Pancreas (tissue), 10 donors: ENCODE measurements around the gene VNN1. TPM values are rescaled to one million over a fixed set of nuclear protein-coding genes. Genes with fewer than 3 reads are reported as not detected.

ENCODE experiments used
- ATAC-seq, 4 donors: fragments of 200-7000 bp; cut with Tn5 transposase; one replicate each; pipeline versions ENCODE4 v1.8.0 to v1.9.1; 2020; ENCODE audit warnings: mild to moderate bottlenecking in 4 of 4, moderate library complexity in 4 of 4
- DNase-seq, 6 donors: peaks; one replicate each; pipeline ENCODE4 v3.0.0-alpha.2; 2020
- FAIRE-seq: peaks from 2 replicates; lab custom pipeline; 2012; peaks lifted over from hg19 to GRCh38; lab: Jason Lieb, UNC
- H3K27ac ChIP-seq, 4 donors: fragments of 200-600 bp; sonication (generic); 1 replicate in 3 of 4; 2 replicates in 1 of 4; pipeline versions ENCODE4 v1.5.0 to v1.8.0; 2020
- H3K27me3 ChIP-seq, 4 donors: fragments of 200-600 bp; one replicate each; pipeline ENCODE4 v1.8.0; 2021
- H3K36me3 ChIP-seq, 3 donors: fragments of 200-600 bp; sonication (generic) in 1 of 3; one replicate each; pipeline versions ENCODE4 v1.5.0 to v1.8.0; 2020 to 2021
- H3K4me1 ChIP-seq, 3 donors: fragments of 200-600 bp; one replicate each; pipeline ENCODE4 v1.8.0; 2021
- H3K4me3 ChIP-seq, 4 donors: fragments of 200-600 bp; sonication (generic) in 2 of 4; one replicate each; pipeline versions ENCODE4 v1.5.0 to v1.8.0; 2020 to 2021
- H3K9me3 ChIP-seq, 4 donors: fragments of 200-600 bp; one replicate each; pipeline ENCODE4 v1.8.0; 2021
- CTCF ChIP-seq, 4 donors: fragments of 200-600 bp; sonication (generic) in 3 of 4; IDR thresholded peaks; one replicate each; pipeline versions ENCODE4 v1.5.0 to v1.8.0; 2021; ENCODE audit warnings: antibody characterized with exemption in 4 of 4
- WGBS, 2 donors: extraction: QIAGEN DNeasy Blood & Tissue Kit; methylation state at CpG; one replicate each; pipeline ENCODE4 v1.1.7; 2013; 5-methylcytosine and 5-hydroxymethylcytosine counted together
- intact Hi-C, 3 donors: fragments of 100-400 bp; cut with DNase I; formaldehyde crosslinking; loops; one replicate each; pipeline versions ENCODE4 v1.11.1 to v1.14.2; 2022
- polyA plus RNA-seq, 2 donors: library from polyadenylated mRNA; stranded (reverse); fragments of 200-250 nt; gene quantifications; one replicate each; pipeline ENCODE4 v1.2.3, GENCODE V29; 2013
- total RNA-seq, 6 donors: library from RNA; stranded (reverse); fragmentation: NEBNext Ultra II Directional in 4 of 6; extraction: Animal tissue kit (Norgen Biotek cat#: 25700) in 4 of 6; gene quantifications; one replicate each; pipeline versions ENCODE4 v1.2.1 to v1.2.4, GENCODE V29; 2021 to 2023
- donor health status: healthy with polysubstance abuse.
- donor health status: DM: no; HTN: no; CAD: no; lungs with moderate emphysema.
- donor health status: DM: no; HTN: no; CAD: no.
- donor health status: control.
- donor health status: control.
- donor health status: Bipolar disorder and iron deficiency.
- donor health status: DM: yes; HTN: yes; CAD: no.
- donor health status: DM: no; HTN: no; CAD: no.
- donor health status: DM: no; HTN: no; CAD: no.
- donor health status: DM: yes; HTN: yes; CAD: no.

The VNN1 gene
- total and polyA plus RNA-seq, 8 donors = 0.13 to 4.7 (median 1.0) TPM

GRCh38 chr6:132671295-132671694, 42.6 kb downstream of the VNN1 start:
- WGBS, 2 donors = 10 to 23% methylated on average over 1 of the region's 1 CpG
- DNase-seq (no peak), ATAC-seq (peak in 1 of 4 donors; percentile 72), FAIRE-seq (no peak)
- H3K9me3 ChIP-seq = no peaks in the 10 kb centered on the region
- no peak for TF ChIP-seq CTCF (IDR thresholded peaks at IDR 0.05)
- intact Hi-C loops = loop anchor here in 2 of 3 donors (10.0 kb wide), 1 partner anchor 94 kb away; no protein-coding TSS in a partner anchor
- no peak overlapping the region for H3K4me3 ChIP-seq
- H3K36me3 ChIP-seq = no peaks in the 10 kb centered on the region
- H3K27me3 ChIP-seq = no peaks in the 10 kb centered on the region
- H3K27ac ChIP-seq = peak overlapping the region in 1 of 4 donors; percentile 47
- H3K4me1 ChIP-seq = peaks cover 0 to 17% (median 12%) of the 10 kb centered on the region in 3 donors

GRCh38 chr6:132669690-132670291, 44.1 kb downstream of the VNN1 start:
- DNase-seq = no peak
- intact Hi-C loops = loop anchor here in 2 of 3 donors (10.0 kb wide), 1 partner anchor 95 kb away; no protein-coding TSS in a partner anchor
- peak; percentile 61 for FAIRE-seq
- peak in 3 of 4 donors; percentile 7 to 40 (median 30) for TF ChIP-seq CTCF (IDR thresholded peaks at IDR 0.05)
- Histone ChIP-seq H3K4me3 (no peak overlapping the region), H3K9me3 (no peaks in the 10 kb centered on the region), H3K27ac (peak overlapping the region in 1 of 4 donors; percentile 47), H3K27me3 (no peaks in the 10 kb centered on the region), H3K4me1 (peaks cover 0 to 17% (median 12%) of the 10 kb centered on the region in 3 donors), H3K36me3 (no peaks in the 10 kb centered on the region)
- WGBS, 2 donors = 5 to 6% methylated on average over 4 of the region's 4 CpGs
- ATAC-seq = peak; percentile 50 to 95 (median 93)

GRCh38 chr6:132666118-132666517, 47.7 kb downstream of the VNN1 start:
- intact Hi-C loops = no loop called here
- no peak for TF ChIP-seq CTCF (IDR thresholded peaks at IDR 0.05)
- FAIRE-seq (no peak), ATAC-seq (no peak), DNase-seq (no peak)
- 56 to 83% methylated on average over 4 of the region's 4 CpGs for WGBS, 2 donors
- H3K4me3 ChIP-seq = no peak overlapping the region
- H3K9me3 ChIP-seq = no peaks in the 10 kb centered on the region
- H3K4me1 ChIP-seq = peaks cover 0 to 12% (median 12%) of the 10 kb centered on the region in 3 donors
- no peaks in the 10 kb centered on the region for H3K36me3 ChIP-seq
- H3K27ac ChIP-seq = no peak overlapping the region
- no peaks in the 10 kb centered on the region for H3K27me3 ChIP-seq

- WGBS, 2 donors = 93 to 100% methylated on average over 1 of the region's 1 CpG
- intact Hi-C loops = no loop called here
Measured at GRCh38 chr6:132664309-132665034, 49.4 kb downstream of the VNN1 start.

More at GRCh38 chr6:132664309-132665034, 49.4 kb downstream of the VNN1 start:
- no peak overlapping the region for H3K4me3 ChIP-seq
- no peak overlapping the region for H3K27ac ChIP-seq
- ATAC-seq = no peak
- H3K9me3 ChIP-seq = no peaks in the 10 kb centered on the region
- no peak for DNase-seq
- H3K36me3 ChIP-seq = no peaks in the 10 kb centered on the region
- no peak for TF ChIP-seq CTCF (IDR thresholded peaks at IDR 0.05)
- FAIRE-seq = no peak
- H3K4me1 ChIP-seq = no peaks in the 10 kb centered on the region
- no peaks in the 10 kb centered on the region for H3K27me3 ChIP-seq
